Measurements from ENCODE around the gene SLC6A3. TPM values are rescaled to one million over a fixed set of nuclear protein-coding genes. Genes with fewer than 3 reads are reported as not detected.

The SLC6A3 gene
- total and polyA plus RNA-seq, 2 donors (not counting 1 experiment from before 2014, with no cell fraction given): not detected

DNA sequence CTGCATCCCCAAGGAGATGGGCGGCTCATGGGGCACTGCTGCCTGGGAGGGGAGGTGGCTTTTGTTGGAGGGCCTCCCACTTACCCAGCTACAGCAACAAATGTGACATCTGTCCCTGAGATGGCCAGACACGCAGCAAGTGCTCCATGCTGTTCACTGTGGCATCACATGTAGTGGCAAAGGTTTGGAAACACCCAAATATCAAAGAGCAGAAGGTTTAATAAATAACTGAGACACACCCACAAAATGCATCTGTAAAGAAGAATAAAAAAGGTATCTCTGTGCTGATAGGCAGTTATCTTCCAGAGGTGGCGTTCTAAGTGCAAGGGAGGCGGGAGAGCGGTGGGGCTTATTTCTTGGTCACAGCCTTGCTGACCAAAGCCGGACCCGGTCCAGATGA lies 77.0 kb downstream of the SLC6A3 start:
- Histone ChIP-seq H3K79me2 (ENCODE audit: control insufficient read depth, insufficient read depth, low read length) (no peaks in the 10 kb centered on the region), H3K4me2 (ENCODE audit: extremely low read depth, insufficient read depth, low read length) (no peak overlapping the region), H3K27ac (ENCODE audit: insufficient read depth, low read length) (no peak overlapping the region), H3K4me3 (replicated peaks in 1 of 4; ENCODE audit: control extremely low read depth in 1 of 4, insufficient read depth in 1 of 4, low read depth in 3 of 4, low read length in 4 of 4) (no peak overlapping the region), H3K4me1 (ENCODE audit: control insufficient read depth, extremely low read depth, insufficient read depth, low read length) (no peaks in the 10 kb centered on the region), H3K27me3 (ENCODE audit: control insufficient read depth, insufficient read depth, low read length) (peaks cover 11% of the 10 kb centered on the region), H4K20me1 (ENCODE audit: control insufficient read depth, extremely low read depth, insufficient read depth, low read length) (no peaks in the 10 kb centered on the region), H3K9ac (ENCODE audit: insufficient read depth, low read length) (no peak overlapping the region), H3K9me3 (ENCODE audit: control insufficient read depth, insufficient read depth, low read depth, low read length) (no peaks in the 10 kb centered on the region), H3K36me3 (ENCODE audit: control insufficient read depth, insufficient read depth, low read length) (no peaks in the 10 kb centered on the region), H2AFZ (ENCODE audit: low read length) (no peak overlapping the region)
- TF ChIP-seq EZH2 (IDR thresholded peaks at IDR 0.05; ENCODE audit: low read length, missing control alignments): no peak
- TF ChIP-seq, protein P1, sequence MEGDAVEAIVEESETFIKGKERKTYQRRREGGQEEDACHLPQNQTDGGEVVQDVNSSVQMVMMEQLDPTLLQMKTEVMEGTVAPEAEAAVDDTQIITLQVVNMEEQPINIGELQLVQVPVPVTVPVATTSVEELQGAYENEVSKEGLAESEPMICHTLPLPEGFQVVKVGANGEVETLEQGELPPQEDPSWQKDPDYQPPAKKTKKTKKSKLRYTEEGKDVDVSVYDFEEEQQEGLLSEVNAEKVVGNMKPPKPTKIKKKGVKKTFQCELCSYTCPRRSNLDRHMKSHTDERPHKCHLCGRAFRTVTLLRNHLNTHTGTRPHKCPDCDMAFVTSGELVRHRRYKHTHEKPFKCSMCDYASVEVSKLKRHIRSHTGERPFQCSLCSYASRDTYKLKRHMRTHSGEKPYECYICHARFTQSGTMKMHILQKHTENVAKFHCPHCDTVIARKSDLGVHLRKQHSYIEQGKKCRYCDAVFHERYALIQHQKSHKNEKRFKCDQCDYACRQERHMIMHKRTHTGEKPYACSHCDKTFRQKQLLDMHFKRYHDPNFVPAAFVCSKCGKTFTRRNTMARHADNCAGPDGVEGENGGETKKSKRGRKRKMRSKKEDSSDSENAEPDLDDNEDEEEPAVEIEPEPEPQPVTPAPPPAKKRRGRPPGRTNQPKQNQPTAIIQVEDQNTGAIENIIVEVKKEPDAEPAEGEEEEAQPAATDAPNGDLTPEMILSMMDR (conservative IDR thresholded peaks at IDR 0.05 in 1 of 2, IDR thresholded peaks at IDR 0.05 in 1 of 2; ENCODE audit: low read depth in 1 of 2, low read length in 2 of 2): no peak
- no peak for DNase-seq (ENCODE audit: low read depth in 2 of 2)

DNA sequence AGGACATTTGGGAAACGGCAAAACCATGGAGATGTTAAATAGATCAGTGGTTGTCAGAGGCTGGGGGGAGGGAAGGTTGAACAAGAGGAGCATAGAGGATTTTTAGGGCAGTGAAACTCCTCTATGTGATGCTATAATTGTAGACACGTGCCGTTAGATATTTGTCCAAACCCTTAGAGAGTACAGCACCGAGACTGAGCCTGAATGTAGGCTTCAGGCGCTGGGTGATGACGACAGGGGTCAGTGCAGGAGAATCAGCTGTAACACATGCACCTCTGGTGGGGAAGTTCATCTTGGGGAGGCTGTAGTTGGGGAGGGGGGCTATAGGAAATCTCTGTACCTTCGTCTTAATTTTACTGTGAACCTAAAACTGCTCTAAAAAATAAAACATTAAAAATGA lies 78.1 kb downstream of the SLC6A3 start:
- H3K4me3 ChIP-seq (replicated peaks in 1 of 4; ENCODE audit: control extremely low read depth in 1 of 4, insufficient read depth in 1 of 4, low read depth in 3 of 4, low read length in 4 of 4): no peak overlapping the region
- peaks cover 11% of the 10 kb centered on the region for H3K27me3 ChIP-seq (ENCODE audit: control insufficient read depth, insufficient read depth, low read length)
- no peak overlapping the region for H3K27ac ChIP-seq (ENCODE audit: insufficient read depth, low read length)
- no peak for TF ChIP-seq EZH2 (IDR thresholded peaks at IDR 0.05; ENCODE audit: low read length, missing control alignments)
- TF ChIP-seq, protein P1 (conservative IDR thresholded peaks at IDR 0.05 in 1 of 2, IDR thresholded peaks at IDR 0.05 in 1 of 2; ENCODE audit: low read depth in 1 of 2, low read length in 2 of 2): no peak
- H3K9me3 ChIP-seq (ENCODE audit: control insufficient read depth, insufficient read depth, low read depth, low read length): no peaks in the 10 kb centered on the region
- no peaks in the 10 kb centered on the region for H3K79me2 ChIP-seq (ENCODE audit: control insufficient read depth, insufficient read depth, low read length)
- no peaks in the 10 kb centered on the region for H3K36me3 ChIP-seq (ENCODE audit: control insufficient read depth, insufficient read depth, low read length)
- H4K20me1 ChIP-seq (ENCODE audit: control insufficient read depth, extremely low read depth, insufficient read depth, low read length): no peaks in the 10 kb centered on the region
- no peak overlapping the region for H2AFZ ChIP-seq (ENCODE audit: low read length)
- DNase-seq (ENCODE audit: low read depth in 2 of 2): no peak
- no peak overlapping the region for H3K4me2 ChIP-seq (ENCODE audit: extremely low read depth, insufficient read depth, low read length)
- H3K4me1 ChIP-seq (ENCODE audit: control insufficient read depth, extremely low read depth, insufficient read depth, low read length): no peaks in the 10 kb centered on the region
- H3K9ac ChIP-seq (ENCODE audit: insufficient read depth, low read length): no peak overlapping the region

GRCh38 chr5:1366514-1366913 lies 78.7 kb downstream of the SLC6A3 start:
- H4K20me1 ChIP-seq (ENCODE audit: control insufficient read depth, extremely low read depth, insufficient read depth, low read length): no peaks in the 10 kb centered on the region
- no peak for TF ChIP-seq EZH2 (IDR thresholded peaks at IDR 0.05; ENCODE audit: low read length, missing control alignments)
- TF ChIP-seq, protein P1 (conservative IDR thresholded peaks at IDR 0.05 in 1 of 2, IDR thresholded peaks at IDR 0.05 in 1 of 2; ENCODE audit: low read depth in 1 of 2, low read length in 2 of 2): no peak
- no peak overlapping the region for H3K9ac ChIP-seq (ENCODE audit: insufficient read depth, low read length)
- H3K4me2 ChIP-seq (ENCODE audit: extremely low read depth, insufficient read depth, low read length): no peak overlapping the region
- H3K79me2 ChIP-seq (ENCODE audit: control insufficient read depth, insufficient read depth, low read length): no peaks in the 10 kb centered on the region
- no peak overlapping the region for H2AFZ ChIP-seq (ENCODE audit: low read length)
- no peak for DNase-seq (ENCODE audit: low read depth in 2 of 2)
- no peak overlapping the region for H3K27ac ChIP-seq (ENCODE audit: insufficient read depth, low read length)
- H3K36me3 ChIP-seq (ENCODE audit: control insufficient read depth, insufficient read depth, low read length): no peaks in the 10 kb centered on the region
- no peaks in the 10 kb centered on the region for H3K4me1 ChIP-seq (ENCODE audit: control insufficient read depth, extremely low read depth, insufficient read depth, low read length)
- no peaks in the 10 kb centered on the region for H3K9me3 ChIP-seq (ENCODE audit: control insufficient read depth, insufficient read depth, low read depth, low read length)
- peaks cover 7% of the 10 kb centered on the region for H3K27me3 ChIP-seq (ENCODE audit: control insufficient read depth, insufficient read depth, low read length)
- H3K4me3 ChIP-seq (replicated peaks in 1 of 4; ENCODE audit: control extremely low read depth in 1 of 4, insufficient read depth in 1 of 4, low read depth in 3 of 4, low read length in 4 of 4): no peak overlapping the region

Data from fibroblast of lung (primary cell).